NCI-H146 (cell line): ENCODE results near the gene FSIP1.
A peak's percentile ranks its signal among the peaks of the same experiment; 100 is the strongest.

ENCODE experiments used
- DNase-seq: peaks from one replicate; lab custom pipeline; 2025; lab: John Stamatoyannopoulos, UW

Gene FSIP1

DNA sequence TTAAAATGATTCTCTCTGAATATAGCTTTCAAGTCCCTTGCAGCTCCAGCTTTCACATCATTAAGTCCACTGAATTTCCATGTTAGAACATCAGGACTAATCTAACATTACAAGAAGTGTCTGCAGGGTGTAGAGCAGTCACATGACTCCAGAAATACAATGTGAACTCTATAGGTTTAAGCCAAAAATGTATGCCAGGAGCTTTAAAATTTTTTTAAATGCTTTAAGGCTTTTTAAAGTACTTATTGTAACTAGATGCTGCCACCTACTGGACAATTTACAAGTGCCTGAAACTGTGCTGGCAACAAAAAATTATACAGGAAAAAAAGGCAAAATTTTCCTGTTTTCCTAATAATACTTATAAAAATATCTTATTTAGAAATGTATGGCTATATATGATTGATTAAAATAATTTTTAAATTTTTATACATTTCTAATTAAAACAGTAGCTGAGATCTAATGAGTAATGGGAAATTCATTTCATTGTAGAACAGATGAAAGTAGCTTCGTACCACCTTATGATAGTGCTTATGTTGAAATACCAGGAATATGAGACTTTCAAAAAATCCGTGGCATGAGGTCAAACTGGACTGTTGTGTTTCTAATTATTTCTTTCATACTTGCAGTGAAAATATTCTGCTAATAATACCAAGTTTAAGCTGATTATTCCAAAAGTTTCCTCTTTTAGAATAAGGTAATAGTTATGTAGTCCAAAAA is 25.7 kb downstream of the FSIP1 start:
- DNase-seq, result peak; percentile 46

DNA sequence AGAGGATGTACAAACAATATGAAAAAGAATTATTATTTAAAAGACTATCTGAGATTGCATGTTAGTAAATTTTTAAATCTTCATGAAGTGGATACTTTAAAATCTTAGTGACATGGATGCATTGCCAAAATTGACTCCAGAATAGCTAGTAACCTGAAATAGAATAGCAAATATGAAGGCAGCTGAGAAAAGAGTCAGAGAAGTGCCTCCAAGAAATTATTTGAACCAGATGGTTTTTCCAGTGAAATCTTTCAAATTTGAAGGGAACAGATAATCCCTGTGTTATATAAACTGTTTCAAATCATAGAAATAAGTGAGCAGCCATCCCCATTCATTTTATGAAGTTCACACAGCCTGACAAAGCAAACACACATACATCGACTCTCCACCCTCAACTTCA is 29.6 kb downstream of the FSIP1 start:
- no peak for DNase-seq

DNA sequence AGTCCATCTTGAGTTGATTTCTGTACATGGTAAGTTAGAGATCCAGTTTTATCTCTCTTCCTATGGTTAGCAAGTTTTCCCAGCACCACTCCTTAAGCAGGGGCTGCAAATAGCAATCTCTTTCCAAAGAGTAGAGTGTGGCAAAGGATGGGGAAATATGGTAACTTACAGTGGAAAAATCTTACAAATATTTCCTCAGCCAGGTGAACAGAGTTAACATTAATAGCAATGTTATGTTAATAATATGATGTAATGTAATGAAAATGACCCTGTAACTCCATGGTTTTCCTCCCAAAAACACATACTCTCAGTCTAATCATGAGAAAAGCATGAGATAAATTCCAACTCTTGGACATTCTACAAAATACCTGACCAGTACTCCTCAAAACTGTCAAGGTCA is 30.4 kb downstream of the FSIP1 start:
- no peak for DNase-seq

- no peak for DNase-seq
Observed at GRCh38 chr15:39748276-39748675, 34.4 kb downstream of the FSIP1 start.

DNA sequence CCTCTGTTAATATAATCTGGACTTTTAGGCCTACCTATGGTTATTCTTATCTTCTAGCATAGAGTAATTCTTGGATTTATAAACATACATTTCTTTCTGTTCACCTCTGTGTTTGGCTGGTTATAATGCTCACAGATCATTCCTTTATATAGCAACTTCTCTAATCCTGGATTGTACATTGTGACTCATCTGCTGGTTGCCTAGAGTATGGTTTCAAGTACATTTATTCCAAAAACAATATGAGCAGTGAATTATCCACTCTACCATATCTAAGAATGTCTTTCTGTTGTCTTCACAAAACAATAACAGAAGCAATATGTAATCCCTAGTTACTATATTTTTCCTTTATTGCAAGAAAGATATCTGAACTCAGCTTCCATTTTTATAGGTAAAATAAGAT is 35.3 kb downstream of the FSIP1 start:
- DNase-seq, result no peak

GRCh38 chr15:39746714-39747276 is 35.8 kb downstream of the FSIP1 start:
- DNase-seq, result no peak

DNA sequence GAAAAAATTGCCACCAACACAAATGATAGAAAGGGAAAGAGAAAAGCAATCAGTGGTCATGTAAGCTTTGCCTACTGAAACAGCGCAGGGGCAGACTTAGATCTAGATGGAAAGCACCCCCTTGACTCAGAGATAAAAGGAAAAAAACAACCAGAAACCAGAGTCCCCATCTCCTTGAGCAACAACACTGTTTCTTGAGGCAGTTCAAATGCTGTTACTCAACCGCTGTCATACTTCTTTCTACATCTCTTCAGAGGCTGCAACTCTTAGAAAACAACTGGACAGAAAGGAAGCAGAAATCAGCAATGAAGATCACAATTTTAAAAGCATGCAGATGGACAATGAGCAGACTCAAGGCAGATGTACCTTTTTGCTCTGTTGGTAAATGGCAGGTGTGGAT is 36.5 kb downstream of the FSIP1 start:
- DNase-seq, result no peak

- DNase-seq, result no peak
Observed at GRCh38 chr15:39745415-39745814, 37.2 kb downstream of the FSIP1 start.

DNA sequence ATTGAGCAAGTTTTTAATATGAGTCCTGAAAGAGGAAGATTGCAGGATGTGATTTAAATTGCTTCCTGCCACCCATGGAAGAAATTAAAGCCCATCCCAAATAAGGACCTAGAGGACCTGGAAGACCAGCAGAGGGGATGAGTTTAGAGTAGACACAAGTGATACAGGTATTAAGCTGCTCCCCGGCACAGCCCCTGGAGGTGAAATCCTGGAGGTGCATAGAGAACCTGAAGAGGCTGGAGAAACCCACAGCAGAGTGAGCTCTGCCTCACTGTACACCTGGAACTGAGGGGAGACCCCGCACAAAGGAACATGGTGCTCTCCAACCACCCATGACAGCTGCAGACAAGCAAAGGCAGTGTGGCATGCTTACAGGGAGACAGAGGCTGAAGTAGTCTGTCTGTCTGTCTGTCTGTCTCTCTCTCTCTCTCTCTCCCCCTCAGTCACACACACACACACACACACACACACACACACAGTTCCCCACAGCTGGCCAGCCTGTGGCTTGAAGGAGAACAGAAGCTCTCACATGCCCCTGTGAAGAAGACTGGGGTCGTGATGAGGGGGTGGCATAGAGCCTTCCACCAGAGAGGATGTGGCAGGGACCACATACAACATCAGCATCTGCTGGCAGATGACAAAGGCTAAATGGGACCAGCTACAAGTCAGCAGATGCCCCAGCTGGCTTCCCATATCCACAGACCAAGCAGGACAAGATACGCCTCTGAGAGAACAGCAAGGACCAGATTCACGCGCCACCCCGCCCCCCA is 38.1 kb downstream of the FSIP1 start:
- no peak for DNase-seq

- no peak for DNase-seq
Observed at GRCh38 chr15:39743611-39744010, 39.0 kb downstream of the FSIP1 start.

DNA sequence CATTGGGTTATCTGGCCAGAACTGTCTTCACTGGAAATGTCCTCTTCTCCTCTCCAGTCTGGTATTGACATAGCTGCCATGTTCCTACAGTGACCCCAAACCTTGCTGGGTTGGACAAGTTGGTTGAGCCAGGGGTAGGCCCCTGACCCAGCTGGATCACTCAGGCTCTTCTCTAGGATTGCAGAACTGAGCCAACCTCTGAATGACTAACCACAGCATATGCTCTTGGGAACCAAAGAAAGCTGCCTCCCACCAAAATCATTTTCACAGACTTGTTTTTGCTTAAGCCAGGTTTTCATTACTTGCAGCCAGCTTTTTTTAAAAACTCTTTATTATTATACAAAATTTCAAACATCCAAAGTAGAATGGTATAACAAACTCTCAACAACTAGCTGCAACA is 41.4 kb downstream of the FSIP1 start:
- no peak for DNase-seq

DNA sequence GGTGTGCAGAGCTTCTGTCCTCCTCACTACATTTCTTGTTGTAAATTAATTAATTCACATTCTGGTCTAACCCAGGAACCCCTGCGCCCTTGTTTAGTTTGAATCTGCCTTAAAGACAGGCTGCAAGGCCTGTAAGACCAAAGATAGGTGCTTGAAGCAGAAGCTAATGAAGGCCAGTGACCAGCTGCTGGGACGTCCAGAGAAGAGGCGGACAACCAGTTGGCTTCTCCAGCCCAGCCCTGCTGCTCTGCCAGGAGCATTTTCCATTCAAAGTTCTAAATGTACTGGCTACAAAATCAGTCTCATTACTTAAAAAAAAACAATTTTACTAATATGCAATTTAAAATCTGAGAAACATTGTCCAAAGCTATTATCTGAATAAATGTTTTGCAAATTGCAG is 43.6 kb downstream of the FSIP1 start:
- DNase-seq, result no peak

DNA sequence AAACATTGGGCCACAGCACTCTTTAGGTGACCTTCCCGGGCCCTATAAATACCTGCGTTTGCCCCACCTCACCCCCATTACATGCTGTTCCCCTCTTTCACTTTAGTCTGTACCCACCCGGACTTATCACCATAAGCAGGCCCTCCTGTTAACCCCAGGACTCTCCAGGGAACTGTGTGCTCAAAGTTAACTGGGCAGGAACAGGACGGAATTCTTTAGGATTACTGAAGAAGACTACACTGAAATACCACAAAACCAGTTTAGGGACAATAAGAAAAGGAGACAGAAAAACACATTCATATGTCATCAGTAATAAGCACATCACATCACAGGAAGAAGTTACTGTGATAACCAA is 45.5 kb downstream of the FSIP1 start:
- DNase-seq, result no peak

GRCh38 chr15:39736412-39737195 is 46.0 kb downstream of the FSIP1 start:
- no peak for DNase-seq

DNA sequence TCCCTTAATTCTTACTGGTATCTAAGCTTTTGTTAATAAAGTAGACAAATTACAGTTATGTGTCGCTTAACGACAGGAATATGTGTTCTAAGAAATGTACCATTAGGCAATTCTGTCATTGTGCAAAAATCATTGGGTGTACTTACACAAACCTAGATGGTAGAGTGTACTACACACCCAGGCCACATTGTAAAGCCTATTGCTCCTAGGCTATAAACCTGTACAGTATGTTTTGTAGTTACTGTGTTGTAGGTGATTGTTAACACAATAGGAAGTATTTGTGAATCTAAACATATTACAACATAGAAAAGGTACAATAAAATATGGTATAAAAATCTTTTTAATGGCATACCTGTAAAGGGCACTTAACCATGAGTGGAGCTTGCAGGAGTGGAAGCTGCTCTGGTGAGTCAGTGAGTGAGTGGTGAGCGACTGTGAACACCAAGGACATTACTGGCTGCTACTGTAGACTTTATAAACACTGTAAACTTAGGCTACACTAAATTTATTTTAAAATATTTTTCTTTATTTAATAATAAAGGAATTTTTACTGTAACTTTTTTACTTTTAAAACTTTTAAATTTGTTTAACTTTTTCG is 47.4 kb downstream of the FSIP1 start:
- no peak for DNase-seq

DNA sequence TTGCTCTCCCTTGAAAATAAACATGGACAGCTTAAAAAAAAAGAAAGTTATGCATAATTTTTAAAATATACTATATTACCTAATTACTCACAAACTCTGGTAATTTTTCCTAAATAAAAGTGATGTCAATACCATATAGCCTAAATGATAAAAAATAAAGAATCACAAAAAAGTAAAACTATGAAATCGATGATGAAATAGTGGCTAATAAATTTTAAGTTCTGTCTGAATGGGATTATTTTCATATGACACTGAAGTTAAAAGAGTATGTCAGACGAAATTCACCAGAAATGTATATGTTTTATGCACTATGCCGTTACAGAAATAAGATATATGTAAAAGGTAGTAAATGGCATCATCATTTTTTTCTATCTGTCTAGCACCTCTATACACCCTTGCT is 51.4 kb downstream of the FSIP1 start:
- DNase-seq, result no peak

DNA sequence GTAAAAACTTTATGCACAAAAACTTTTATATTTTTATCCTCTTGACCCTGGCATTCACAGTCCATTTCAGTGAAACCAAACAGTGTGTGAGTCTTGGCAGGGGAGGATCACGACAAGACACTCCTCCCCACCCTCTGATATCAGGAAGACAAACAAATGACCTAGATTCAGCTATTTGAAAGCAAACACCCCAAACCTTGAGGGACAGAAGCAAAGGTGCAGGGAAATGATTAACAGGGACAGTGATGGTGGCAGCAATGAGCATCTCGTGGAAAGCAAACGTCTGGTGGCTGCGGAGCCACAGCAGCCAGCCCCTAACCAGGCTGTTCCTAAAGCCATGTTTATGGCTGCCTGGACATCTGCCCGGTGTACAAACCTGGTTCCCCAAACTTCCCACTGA is 52.1 kb downstream of the FSIP1 start:
- no peak for DNase-seq

DNA sequence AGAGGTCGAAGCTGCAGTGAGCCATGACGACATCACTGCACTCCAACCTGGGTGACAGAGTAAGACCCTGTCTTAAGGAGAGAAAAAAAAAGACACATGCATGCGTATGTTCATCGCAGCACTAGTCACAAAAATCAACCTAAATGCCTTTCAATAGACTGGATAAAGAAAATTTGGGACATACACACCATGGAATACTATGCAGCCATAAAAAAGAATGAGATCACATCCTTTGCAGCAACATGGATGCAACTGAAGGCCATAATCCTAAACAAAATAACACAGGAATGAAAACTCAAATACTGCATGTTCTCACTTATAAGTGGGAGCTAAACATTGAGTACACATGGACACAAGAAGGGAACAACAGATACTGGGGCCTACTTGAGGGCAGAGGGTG is 53.1 kb downstream of the FSIP1 start:
- no peak for DNase-seq

- DNase-seq, result no peak
Observed at GRCh38 chr15:39728845-39729244, 53.8 kb downstream of the FSIP1 start.

DNA sequence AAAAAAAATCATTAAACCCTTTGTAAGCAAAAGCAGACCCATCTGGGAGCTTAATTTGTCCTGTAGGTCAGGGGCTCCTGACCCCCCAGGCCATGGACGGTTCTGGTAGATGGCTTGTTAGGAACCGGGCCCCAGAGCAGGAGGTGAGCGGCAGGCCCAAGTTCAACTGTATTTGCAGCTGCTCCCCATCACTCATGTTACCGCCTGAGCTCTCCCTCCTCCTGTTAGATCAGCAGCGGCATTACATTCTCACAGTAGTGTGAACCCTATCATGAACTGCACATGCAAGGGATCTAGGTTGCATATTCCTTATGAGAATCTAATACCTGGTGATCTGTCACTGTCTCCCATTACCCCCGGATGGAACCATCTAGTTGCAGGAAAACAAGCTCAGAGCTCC is 60.7 kb downstream of the FSIP1 start:
- no peak for DNase-seq

DNA sequence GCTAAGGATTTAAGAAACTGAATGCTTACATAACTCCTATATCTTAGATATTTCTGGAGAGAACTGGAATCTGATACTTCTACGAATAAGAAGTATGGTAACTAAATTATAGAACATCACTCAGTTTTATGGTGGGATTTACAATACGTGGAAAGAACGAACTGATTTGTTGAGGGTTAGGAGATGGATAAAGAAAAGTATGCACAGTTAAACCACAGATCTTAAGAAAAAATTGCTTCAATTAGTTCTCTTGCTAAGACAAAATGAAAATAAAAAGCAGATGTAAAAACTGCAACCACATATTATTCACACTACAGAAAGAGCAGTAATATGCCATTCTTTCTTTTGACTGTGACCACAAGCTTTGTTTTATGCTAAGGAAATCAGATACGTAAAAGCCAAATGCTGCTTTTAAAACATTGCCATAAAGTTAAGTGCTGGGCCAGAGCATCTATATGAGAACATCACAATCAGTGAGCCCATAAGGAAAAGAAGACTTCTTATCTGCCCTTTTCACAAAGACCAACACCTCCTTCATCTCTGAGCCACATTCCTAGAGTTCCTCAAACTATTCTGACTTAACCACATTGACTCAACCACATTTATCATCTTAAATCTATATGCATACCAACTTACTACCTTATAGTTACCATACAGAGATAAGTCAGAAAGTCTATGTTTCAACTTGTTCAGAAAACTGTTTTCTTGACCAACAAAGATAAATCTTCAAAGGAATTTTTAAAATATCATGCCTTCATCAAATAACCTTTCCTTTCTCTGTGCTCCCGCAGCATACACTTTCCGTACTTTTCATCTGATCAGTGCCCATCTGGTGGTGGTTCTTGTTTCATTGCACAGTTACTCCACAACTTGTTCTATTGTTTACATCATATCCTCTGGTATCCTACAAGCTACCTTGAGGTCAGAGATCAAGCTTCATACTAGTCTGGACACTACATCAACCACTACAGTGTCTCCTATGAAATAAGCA is 61.7 kb downstream of the FSIP1 start:
- DNase-seq, result no peak
